Mononuclear cell (primary cell): ENCODE measurements around the gene TRIM65. TPM values are rescaled to one million over a fixed set of nuclear protein-coding genes. Genes with fewer than 3 reads are reported as not detected.
A peak's percentile ranks its signal among the peaks of the same experiment; 100 is the strongest.
"Not testable (repeated sequence)": the region's sequence is repeated elsewhere in the genome, so short reads cannot be mapped to it uniquely, and the experiment has no call there.

Source experiments
- H3K27me3 ChIP-seq: 2 replicates; pipeline ENCODE4 v1.6.0; 2011; ENCODE audit warnings: low read length, control low read depth; ENCODE audit not compliant: insufficient read depth
- H3K4me1 ChIP-seq: 2 replicates; pipeline ENCODE4 v1.5.1; 2011; ENCODE audit warnings: mild to moderate bottlenecking, low read length, control low read depth; ENCODE audit not compliant: insufficient read depth
- H3K4me3 ChIP-seq: 2 replicates; pipeline ENCODE4 v1.5.1; 2011; ENCODE audit warnings: mild to moderate bottlenecking, low read length, moderate library complexity
- H3K9me3 ChIP-seq: 2 replicates; pipeline ENCODE4 v1.5.1; 2011; ENCODE audit warnings: low read depth, mild to moderate bottlenecking, control low read depth, low read length
- total RNA-seq: library from RNA; depleted of rRNA; stranded (reverse); fragments of >200 nt; gene quantifications from one replicate; pipeline ENCODE4 v1.2.3, GENCODE V29; 2012

TRIM65 gene
- total RNA-seq, 1 donor, result 5.8 TPM

DNA sequence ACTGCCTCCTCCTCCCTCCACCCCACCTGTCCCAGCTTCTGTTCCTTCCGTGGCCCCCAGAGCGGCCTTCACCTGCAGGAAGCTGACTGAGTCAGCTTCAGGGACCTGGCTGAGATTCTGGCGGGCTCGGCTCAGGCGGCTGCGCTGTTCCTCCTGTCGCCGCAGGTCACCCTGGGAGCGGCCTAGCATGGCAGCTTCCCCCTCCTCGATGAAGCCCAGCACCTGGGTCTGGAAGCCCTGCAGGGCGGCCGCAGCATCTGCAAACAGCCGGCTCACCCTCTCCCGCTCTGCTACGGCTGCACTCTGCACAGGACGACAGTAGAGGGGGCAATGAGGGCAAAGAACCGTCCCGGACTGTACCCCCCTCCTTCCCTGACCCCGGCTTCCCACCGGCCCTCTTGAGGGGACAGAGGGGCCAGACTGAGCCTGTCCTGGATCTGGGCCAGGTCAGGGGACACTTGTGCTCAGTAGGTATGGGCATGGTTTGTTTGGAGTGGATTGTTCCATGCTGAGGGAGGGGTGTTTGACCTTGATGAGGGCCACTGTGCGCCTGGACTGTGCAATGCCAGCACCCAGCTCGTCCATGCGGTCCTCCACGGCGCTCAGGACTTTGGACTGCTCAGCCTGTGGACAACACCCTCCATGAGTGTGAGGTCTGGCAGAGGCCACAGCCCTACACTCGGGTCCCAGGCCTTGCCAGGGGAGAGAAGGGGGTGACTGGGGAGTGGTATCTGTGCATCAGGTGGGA is 20.4 kb downstream of the TRIM65 start:
- peak overlapping the region; percentile 8 for H3K4me3 ChIP-seq
- H3K4me1 ChIP-seq, result peaks cover 49% of the 10 kb centered on the region
- no peaks in the 10 kb centered on the region for H3K9me3 ChIP-seq
- H3K27me3 ChIP-seq, result peaks cover 11% of the 10 kb centered on the region

DNA sequence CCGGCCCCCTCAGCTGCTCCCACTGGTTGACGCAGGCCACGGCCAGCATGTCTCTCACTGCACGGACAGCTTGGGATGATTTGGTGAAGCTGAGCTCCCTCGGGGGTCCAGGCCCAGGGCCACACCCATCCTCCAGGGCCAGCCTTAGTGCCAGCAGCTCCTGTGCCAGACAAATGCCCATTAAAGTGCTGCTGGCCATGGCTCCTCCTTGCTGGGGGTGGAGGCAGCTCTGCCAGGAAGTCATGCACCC is 20.9 kb downstream of the TRIM65 start:
- no peaks in the 10 kb centered on the region for H3K9me3 ChIP-seq
- peaks cover 49% of the 10 kb centered on the region for H3K4me1 ChIP-seq
- no peak overlapping the region for H3K4me3 ChIP-seq
- H3K27me3 ChIP-seq, result peaks cover 11% of the 10 kb centered on the region

DNA sequence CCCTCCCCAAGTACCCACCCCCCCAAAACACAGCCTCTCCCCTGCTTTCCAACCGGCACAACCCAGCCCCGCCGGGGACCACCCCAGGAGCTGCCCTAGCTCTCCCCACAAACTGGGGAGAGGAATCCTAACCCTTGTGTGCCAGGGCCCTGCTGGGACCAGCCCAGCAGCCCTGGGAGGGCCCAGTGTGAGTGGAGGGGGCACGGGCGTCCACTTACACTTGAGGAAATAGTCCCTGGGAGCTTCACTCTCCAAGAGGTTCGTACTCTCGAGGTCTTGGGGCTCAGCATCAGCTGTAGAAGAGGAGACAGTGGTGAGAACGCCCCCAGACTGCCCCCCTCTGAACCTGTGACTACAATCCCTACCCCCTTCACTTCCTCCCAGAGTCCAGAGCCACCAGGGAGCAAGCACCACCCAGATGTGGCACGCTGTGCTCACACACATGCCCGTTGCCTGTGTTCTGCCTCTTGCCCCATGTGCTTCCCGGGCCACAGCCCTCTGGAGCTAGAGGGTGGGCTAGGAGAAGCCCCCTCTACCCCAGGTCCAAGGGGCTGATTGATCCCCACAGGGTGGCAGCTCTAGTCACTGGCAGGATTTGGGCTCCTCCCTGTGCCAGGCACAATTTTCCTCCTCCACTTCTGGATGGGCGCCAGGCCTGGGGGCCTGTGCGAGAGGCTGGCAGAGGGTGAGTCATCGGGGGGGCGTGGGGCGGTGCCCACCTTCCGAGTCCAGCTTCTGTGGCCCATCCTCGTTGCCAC is 21.4 kb downstream of the TRIM65 start:
- Histone ChIP-seq H3K27me3 (peaks cover 11% of the 10 kb centered on the region), H3K4me1 (peaks cover 49% of the 10 kb centered on the region), H3K4me3 (no peak overlapping the region), H3K9me3 (no peaks in the 10 kb centered on the region)

DNA sequence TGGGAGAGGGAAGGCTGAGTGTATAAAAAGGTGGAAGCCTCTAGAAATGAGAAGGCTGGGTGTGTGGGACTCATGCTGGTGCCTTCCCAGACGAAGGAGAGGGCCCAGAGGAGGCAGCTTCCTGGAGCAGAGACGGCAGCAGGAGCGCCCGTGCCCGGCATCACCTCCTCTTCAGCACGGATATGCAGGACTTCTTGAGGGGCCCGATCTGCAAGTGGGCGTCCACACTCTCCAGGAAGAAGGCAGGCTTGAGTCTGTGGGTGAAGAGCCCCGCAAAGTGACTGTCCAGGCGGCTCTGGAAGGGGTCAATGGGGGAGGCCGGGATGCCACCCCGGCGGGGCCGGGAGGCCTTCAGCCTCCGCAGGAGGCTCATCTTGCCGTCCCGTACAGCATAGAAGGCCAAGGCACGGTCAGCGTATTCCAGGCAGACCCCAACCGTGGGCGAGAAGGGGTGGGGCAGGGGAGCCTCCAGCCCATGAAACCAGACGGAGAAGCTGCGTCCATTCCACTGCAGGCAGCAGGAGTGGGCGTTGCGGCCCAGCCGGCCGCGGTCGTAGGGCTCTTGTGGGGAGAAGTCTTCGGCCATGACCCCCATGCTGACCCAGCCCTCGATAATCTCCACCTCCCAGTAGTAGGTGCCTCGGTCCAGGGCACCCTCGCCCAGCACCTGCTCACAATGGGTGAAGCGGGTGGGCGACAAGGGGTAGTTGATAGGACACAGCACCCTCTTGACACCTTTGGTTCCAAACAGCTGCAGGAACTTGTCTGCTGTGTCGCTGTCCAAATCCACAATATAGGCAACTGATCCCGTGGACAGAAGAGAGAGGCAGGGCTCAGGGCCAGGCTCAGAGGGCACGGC is 22.2 kb downstream of the TRIM65 start:
- peaks cover 49% of the 10 kb centered on the region for H3K4me1 ChIP-seq
- H3K27me3 ChIP-seq, result peaks cover 8% of the 10 kb centered on the region
- no peaks in the 10 kb centered on the region for H3K9me3 ChIP-seq
- no peak overlapping the region for H3K4me3 ChIP-seq

DNA sequence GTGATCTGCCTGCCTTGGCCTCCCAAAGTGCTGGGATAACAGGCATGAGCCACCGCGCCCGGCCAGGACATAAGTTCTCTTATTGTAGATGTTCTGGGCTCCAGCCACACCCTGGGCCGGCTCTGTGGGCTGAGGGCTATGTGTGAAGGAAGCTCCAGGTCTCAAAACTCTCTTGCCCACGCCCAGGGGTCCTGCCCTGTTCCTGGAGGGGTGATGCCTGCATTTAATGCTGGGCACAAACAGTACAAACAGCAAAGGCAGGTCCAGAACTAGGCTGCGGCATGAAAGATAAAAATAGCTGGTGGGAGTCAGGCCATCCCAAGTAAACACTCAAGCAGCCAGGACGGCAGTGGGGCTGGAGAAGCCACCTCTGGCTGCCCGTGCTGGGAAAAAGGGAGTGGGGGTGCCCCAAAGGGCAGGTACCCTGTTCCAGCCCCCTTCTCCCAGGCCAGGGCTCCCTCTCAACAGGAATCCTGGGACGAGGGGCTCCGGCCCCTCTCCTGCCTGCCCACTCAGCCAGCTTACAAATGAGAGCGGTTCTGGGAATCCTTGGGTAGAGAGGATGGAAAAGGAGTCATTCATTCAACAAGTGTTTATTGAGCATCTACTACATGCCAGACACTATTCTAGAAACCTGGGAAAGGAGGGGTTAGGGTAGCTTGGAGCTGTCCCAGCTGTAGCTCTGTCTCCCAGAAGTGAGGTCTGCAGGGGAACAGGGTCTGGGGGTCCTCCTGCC is 23.0 kb downstream of the TRIM65 start:
- Histone ChIP-seq H3K27me3 (peaks cover 2% of the 10 kb centered on the region), H3K9me3 (no peaks in the 10 kb centered on the region), H3K4me1 (peaks cover 44% of the 10 kb centered on the region), H3K4me3 (no peak overlapping the region)

DNA sequence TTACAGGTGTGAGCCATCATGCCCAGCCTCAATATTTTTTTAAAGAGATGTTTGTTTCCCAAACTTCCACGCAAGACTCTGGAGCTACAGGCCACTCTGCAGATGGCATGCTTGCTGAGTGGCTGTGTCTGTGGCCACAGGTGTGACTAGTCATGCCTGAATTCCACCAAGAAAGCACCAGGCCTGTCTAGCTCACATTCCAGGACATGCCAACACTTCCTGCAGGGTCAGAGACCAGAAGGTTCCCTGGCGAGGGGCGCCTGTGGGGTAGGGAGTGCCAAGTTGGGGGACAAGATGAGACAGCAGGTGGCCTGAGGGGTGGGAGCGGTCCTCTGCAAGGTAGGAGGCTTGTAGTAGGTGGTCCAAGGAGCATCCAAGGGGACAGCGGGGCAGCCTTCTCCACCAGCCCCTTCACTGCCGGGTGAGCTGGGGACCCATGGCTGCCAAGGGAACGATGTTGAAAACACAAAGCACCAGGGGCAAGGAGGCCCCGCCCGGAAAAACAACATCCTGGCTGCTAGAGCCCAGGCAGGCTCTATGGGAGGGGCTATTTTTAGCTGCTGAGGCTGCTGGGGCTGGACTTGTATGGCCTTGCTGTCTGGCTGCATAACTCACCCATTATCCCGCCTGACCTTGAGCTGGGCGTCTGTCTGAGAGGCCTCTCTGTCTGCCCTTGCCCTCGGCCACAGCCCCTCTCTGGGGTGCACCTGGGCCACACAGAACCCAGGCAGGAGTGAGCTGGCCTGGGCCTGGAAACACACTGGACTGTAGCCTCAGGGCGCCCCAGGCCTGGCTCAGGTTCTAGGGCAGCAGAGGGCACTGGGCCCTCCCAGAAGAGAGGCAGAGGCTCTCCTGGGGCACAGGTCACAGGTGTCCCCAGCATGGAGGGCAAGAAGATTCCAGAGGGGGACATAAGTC is 24.1 kb downstream of the TRIM65 start:
- no peaks in the 10 kb centered on the region for H3K9me3 ChIP-seq
- H3K4me3 ChIP-seq, result no peak overlapping the region
- peaks cover 35% of the 10 kb centered on the region for H3K4me1 ChIP-seq
- H3K27me3 ChIP-seq, result no peaks in the 10 kb centered on the region

DNA sequence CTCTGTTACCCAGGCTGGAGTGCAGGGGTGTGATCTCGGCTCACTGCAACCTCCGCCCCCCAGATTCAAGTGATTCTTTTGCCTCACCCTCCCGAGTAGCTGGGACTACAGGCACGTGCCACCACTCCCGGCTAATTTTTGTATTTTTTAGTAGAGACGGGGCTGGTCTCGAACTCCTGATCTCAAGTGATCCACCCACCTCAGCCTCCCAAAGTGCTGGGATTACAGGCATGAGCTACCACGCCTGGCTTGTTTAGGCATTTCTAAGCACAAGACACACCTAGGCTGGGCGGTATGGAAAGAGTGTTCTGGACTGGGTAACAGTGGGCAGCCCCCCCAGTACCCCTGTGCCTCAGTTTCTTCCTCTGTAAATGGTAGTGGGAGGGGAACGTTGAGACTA is 26.5 kb downstream of the TRIM65 start:
- not testable (repeated sequence) for H3K27me3 ChIP-seq

DNA sequence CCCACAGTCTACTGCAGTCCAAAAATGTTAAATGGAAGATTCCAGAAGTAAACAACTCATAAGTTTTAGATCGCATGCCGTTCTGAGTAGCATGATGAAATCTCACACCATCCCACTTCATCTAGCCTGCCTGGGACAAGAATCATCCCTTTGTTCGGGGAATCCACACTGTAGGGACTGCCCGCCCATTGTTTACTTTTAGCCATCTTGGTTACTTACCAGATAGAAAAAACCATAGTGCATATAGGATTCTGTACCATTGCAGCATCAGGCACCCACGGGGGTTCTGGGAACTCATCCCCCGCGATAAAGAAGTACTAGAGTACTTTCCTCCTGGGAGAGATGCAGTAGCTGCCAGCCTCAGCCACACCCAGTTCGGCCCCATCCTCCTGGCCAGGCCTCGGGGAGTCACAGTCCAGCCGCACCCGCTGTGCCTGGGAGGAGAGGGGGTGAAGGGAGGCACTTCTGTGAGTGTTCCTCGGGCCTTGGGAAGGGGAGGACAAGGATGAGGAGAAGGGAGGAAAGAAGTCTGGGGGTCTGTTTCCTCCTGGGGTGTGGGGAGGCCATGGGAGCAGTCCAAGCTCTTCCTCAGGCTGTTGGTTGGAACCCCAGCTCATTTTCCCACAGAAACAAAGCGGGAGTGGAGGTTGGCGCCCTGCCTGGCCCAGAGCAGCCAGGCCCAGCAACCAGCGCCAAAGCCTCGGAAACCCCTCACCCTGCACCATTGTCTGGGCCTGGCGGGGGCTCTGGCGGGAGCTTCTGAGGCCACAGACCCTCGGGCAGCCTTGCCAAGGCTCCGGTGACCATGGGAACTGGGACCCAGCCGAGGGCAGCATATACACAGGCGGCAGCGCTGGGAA is 27.2 kb downstream of the TRIM65 start:
- Histone ChIP-seq H3K4me1 (peaks cover 18% of the 10 kb centered on the region), H3K9me3 (no peaks in the 10 kb centered on the region), H3K4me3 (no peak overlapping the region), H3K27me3 (no peaks in the 10 kb centered on the region)

More for the DNA sequence above, 26.5 kb downstream of the TRIM65 start:
- H3K9me3 ChIP-seq, H3K4me3 ChIP-seq: not testable (repeated sequence)
- H3K4me1 ChIP-seq, result peaks cover 11% of the 10 kb centered on the region

DNA sequence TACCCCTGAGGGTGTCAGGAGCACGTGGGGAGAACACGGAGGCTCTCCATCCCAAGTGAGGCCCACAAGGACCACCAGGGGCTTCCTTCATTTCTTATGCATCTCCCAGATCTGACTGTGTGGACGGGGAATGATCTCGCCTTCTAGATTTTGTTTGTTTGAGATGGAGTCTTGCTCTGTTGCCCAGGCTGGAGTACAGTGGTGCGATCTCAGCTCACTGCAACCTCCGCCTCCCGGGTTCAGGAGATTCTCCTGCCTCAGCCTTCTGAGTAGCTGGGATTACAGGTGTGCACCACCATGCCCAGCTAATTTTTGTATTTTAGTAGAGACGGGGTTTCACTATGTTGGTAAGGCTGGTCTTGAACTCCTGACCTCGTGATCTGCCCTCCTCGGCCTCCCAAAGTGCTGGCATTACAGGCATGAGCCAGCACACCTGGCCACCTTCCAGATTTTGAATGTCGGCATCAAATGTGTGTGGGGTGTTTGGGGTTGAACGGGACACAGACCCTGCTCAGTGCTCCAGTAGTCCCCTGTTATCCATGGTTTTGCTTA is 27.9 kb downstream of the TRIM65 start:
- not testable (repeated sequence) for H3K9me3 ChIP-seq, H3K27me3 ChIP-seq, H3K4me3 ChIP-seq
- H3K4me1 ChIP-seq, result peaks cover 25% of the 10 kb centered on the region

DNA sequence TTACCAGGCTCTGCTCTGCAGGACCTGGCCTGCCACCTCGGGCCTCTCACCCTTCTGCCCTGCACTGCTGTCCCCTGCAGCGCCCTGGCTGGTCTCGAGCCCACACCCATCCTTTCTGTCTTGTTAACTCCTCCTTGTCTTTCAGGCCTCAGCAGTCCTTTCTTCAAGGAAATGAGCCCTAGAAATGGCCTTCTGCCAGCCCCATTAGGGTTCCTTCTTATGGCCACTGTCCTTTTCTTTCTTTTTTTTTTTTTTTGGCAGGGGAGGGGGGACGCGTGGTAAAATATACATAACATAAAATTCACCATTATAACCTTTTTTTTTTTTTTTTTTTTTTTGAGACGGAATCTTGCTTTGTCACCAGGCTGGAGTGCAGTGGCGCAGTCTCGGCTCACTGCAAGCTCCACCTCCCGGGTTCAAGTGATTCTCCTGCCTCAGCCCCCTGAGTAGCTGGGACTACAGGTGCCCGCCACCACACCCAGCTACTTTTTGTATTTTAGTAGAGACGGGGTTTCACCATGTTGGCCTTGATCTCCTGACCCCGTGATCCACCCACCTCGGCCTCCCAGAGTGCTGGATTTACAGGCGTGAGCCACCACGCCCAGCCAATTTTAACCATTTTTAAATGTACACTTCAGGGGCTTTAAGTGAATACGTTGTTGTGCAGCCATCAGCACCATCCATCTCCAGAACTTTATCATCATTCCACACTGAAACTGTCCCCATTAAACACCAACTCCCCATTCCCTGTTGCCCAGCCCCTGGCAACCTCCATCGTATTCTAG is 31.2 kb downstream of the TRIM65 start:
- not testable (repeated sequence) for H3K9me3 ChIP-seq, H3K27me3 ChIP-seq, H3K4me3 ChIP-seq

DNA sequence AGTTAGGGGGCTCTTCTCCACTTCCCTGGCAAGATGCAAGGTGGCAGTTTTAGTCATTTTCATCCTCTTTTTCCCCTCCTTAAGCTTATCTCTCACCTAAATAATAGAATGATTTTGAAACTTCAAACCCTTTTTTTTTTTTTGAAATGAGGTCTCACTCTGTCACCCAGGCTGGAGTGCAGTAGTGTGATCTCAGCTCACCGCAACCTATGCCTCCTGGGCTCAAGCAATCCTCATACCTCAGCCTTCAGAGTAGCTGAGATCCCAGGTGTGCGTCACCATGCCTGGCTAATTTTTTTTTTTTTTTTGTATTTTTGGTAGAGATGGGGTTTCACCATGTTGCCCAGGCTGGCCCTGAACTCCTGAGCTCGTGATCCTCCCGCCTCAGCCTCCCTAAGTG is 31.9 kb downstream of the TRIM65 start:
- H3K9me3 ChIP-seq, H3K27me3 ChIP-seq, H3K4me3 ChIP-seq: not testable (repeated sequence)
- H3K4me1 ChIP-seq, result peaks cover 25% of the 10 kb centered on the region

More for the DNA sequence above, 31.2 kb downstream of the TRIM65 start:
- H3K4me1 ChIP-seq, result peaks cover 22% of the 10 kb centered on the region

DNA sequence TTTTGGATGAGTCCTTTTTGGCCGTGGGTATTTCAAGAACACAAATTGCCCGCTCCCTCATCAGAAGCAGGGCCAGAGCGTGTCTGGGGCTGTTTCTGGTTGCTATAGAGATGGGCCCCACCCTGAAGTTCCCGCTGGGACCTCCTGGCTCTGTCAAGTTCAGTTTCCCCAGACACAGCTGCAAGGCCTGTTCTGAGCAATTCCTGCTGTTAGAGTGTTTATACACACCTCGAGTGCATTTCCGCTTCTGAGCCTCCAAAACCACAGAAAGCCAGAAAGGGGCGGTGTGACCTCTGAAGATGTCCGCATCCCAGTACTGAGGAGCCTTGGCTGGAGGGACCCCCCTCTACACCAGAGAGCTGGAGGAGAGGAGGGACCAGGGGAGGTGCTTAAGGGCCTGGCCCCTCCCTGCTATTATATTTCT is 32.3 kb downstream of the TRIM65 start:
- Histone ChIP-seq H3K4me3 (no peak overlapping the region), H3K27me3 (no peaks in the 10 kb centered on the region), H3K4me1 (peaks cover 29% of the 10 kb centered on the region), H3K9me3 (no peaks in the 10 kb centered on the region)
